Liver (tissue), 9 donors: ENCODE measurements around the gene CLK3. TPM values are rescaled to one million over a fixed set of nuclear protein-coding genes. Genes with fewer than 3 reads are reported as not detected.

Experiments used
- DNase-seq: peaks from one replicate; pipeline ENCODE4 v3.0.0-alpha.2; 2017; ENCODE audit warnings: low spot score
- H3K27ac ChIP-seq, 2 donors: one replicate each; pipeline ENCODE4 v1.7.0; 2013; ENCODE audit warnings: inconsistent platforms in 2 of 2, low read length in 2 of 2, control low read depth in 1 of 2, low read depth in 1 of 2, mild to moderate bottlenecking in 1 of 2
- H3K27me3 ChIP-seq, 4 donors: one replicate each; pipeline versions ENCODE4 v1.6.1 to v1.7.0; 2013; ENCODE audit warnings: low read length in 3 of 4, inconsistent platforms in 1 of 4, mild to moderate bottlenecking in 1 of 4, moderate library complexity in 1 of 4; ENCODE audit not compliant: control insufficient read depth in 4 of 4, insufficient read depth in 4 of 4
- H3K36me3 ChIP-seq, 4 donors: one replicate each; pipeline versions ENCODE4 v1.6.1 to v1.7.0; 2013; ENCODE audit warnings: low read length in 3 of 4, mild to moderate bottlenecking in 3 of 4, low read depth in 1 of 4, moderate library complexity in 1 of 4; ENCODE audit not compliant: control insufficient read depth in 4 of 4, insufficient read depth in 3 of 4
- H3K4me1 ChIP-seq, 4 donors: one replicate each; pipeline versions ENCODE4 v1.6.1 to v1.7.0; 2013; ENCODE audit warnings: low read length in 3 of 4, mild to moderate bottlenecking in 3 of 4, moderate library complexity in 1 of 4; ENCODE audit not compliant: control insufficient read depth in 4 of 4, insufficient read depth in 4 of 4
- H3K4me3 ChIP-seq, 3 donors: one replicate each; pipeline versions ENCODE4 v1.6.1 to v1.7.0; 2013; ENCODE audit warnings: low read length in 3 of 3, control low read depth in 1 of 3, low read depth in 1 of 3, mild to moderate bottlenecking in 1 of 3
- H3K9ac ChIP-seq, 2 donors: one replicate each; pipeline ENCODE4 v1.7.0; 2013; ENCODE audit warnings: low read length in 2 of 2, mild to moderate bottlenecking in 2 of 2, moderate library complexity in 2 of 2, control low read depth in 1 of 2, low read depth in 1 of 2
- H3K9me3 ChIP-seq, 4 donors: one replicate each; pipeline versions ENCODE4 v1.6.1 to v1.7.0; 2013; ENCODE audit warnings: low read length in 3 of 4; ENCODE audit not compliant: control insufficient read depth in 4 of 4
- CTCF ChIP-seq: fragments of 150-350 bp; IDR thresholded peaks from 2 replicates; pipeline ENCODE4 v1.5.1; 2017; ENCODE audit warnings: improper control_type of control experiment, low read depth, low read length; ENCODE audit not compliant: missing input control
- EGR1 ChIP-seq, 2 donors: IDR thresholded peaks; 2 replicates each; pipeline ENCODE4 v1.6.1; 2016 to 2018; ENCODE audit warnings: antibody characterized with exemption in 2 of 2, low read depth in 2 of 2
- FOXA1 ChIP-seq: IDR thresholded peaks from 2 replicates; pipeline ENCODE4 v1.6.1; 2016; ENCODE audit warnings: antibody characterized with exemption
- FOXA2 ChIP-seq: IDR thresholded peaks from 2 replicates; pipeline ENCODE4 v1.6.1; 2016; ENCODE audit warnings: antibody characterized with exemption
- GABPA ChIP-seq, 2 donors: IDR thresholded peaks in 1 of 2; conservative IDR thresholded peaks in 1 of 2; 2 replicates each; pipeline ENCODE4 v1.6.1; 2016; ENCODE audit warnings: antibody characterized with exemption in 2 of 2, mild to moderate bottlenecking in 1 of 2, moderate library complexity in 1 of 2
- HNF4A ChIP-seq, 2 donors: conservative IDR thresholded peaks; 2 replicates each; pipeline ENCODE4 v1.6.1; 2016; ENCODE audit warnings: antibody characterized with exemption in 2 of 2, mild to moderate bottlenecking in 2 of 2
- HNF4G ChIP-seq: IDR thresholded peaks from 2 replicates; pipeline ENCODE4 v1.6.1; 2016; ENCODE audit warnings: antibody characterized with exemption
- JUND ChIP-seq, 2 donors: IDR thresholded peaks; 2 replicates each; pipeline ENCODE4 v1.6.1; 2016; ENCODE audit warnings: antibody characterized with exemption in 2 of 2
- MAX ChIP-seq: IDR thresholded peaks from 2 replicates; pipeline ENCODE4 v1.6.1; 2016; ENCODE audit warnings: antibody characterized with exemption
- NR2F2 ChIP-seq: IDR thresholded peaks from 2 replicates; pipeline ENCODE4 v1.6.1; 2016; ENCODE audit warnings: antibody characterized with exemption
- RAD21 ChIP-seq, 2 donors: IDR thresholded peaks; 2 replicates each; pipeline ENCODE4 v1.6.1; 2016; ENCODE audit warnings: antibody characterized with exemption in 2 of 2, mild to moderate bottlenecking in 2 of 2
- RXRA ChIP-seq, 2 donors: IDR thresholded peaks; 2 replicates each; pipeline ENCODE4 v1.6.1; 2017 to 2018; ENCODE audit warnings: antibody characterized with exemption in 2 of 2, mild to moderate bottlenecking in 1 of 2
- SP1 ChIP-seq: IDR thresholded peaks from 2 replicates; pipeline ENCODE4 v1.6.1; 2018; ENCODE audit warnings: antibody characterized with exemption, mild to moderate bottlenecking
- TAF1 ChIP-seq: conservative IDR thresholded peaks from 2 replicates; pipeline ENCODE4 v1.6.1; 2016; ENCODE audit warnings: antibody characterized with exemption, mild to moderate bottlenecking
- YY1 ChIP-seq: IDR thresholded peaks from 2 replicates; pipeline ENCODE4 v1.6.1; 2016; ENCODE audit warnings: antibody characterized with exemption, mild to moderate bottlenecking
- WGBS: extraction: QIAGEN DNeasy Blood & Tissue Kit; methylation state at CpG from one replicate; pipeline ENCODE4 v1.1.7; 2013; 5-methylcytosine and 5-hydroxymethylcytosine counted together
- polyA plus RNA-seq, 2 donors: library from polyadenylated mRNA; stranded (reverse) in 1 of 2; unstranded in 1 of 2; fragments of 200-250 nt in 1 of 2; fragments of >200 nt in 1 of 2; fragmentation: Nextera tagmentation in 1 of 2; extraction: Ambion mirVana in 1 of 2; gene quantifications; one replicate each; pipeline versions ENCODE4 v1.2.1 to v1.2.3, GENCODE V29; 2013 to 2015
- total RNA-seq, 2 donors: library from RNA; depleted of rRNA; stranded (reverse); fragments of >200 nt; gene quantifications; one replicate each; pipeline ENCODE4 v1.2.3, GENCODE V29; 2014
- TF ChIP-seq, protein P1 (sequence below): IDR thresholded peaks from 2 replicates; pipeline ENCODE4 v1.6.1; 2016; ENCODE audit warnings: antibody characterized with exemption, mild to moderate bottlenecking
- TF ChIP-seq, protein P2 (sequence below): IDR thresholded peaks from 2 replicates; pipeline ENCODE4 v1.6.1; 2016; ENCODE audit warnings: antibody characterized with exemption
- TF ChIP-seq, protein P3 (sequence below): IDR thresholded peaks from 2 replicates; pipeline ENCODE4 v1.6.1; 2016; ENCODE audit warnings: antibody characterized with exemption
- donor health status: healthy.
- donor health status: healthy.
- donor health status: healthy.
- donor health status: healthy.
- donor health status: healthy.

Gene CLK3
- total and polyA plus RNA-seq, 4 donors: 20.1 to 66.8 (median 28.4) TPM

GRCh38 chr15:74631408-74631807, 15.8 kb downstream of the CLK3 start:
- Histone ChIP-seq H3K9me3 (no peaks in the 10 kb centered on the region), H3K27ac (no peak overlapping the region), H3K4me3 (no peak overlapping the region), H3K27me3 (no peaks in the 10 kb centered on the region), H3K4me1 (peaks cover 2 to 15% (median 7%) of the 10 kb centered on the region in 4 donors), H3K36me3 (peaks cover 29 to 80% (median 56%) of the 10 kb centered on the region in 4 donors), H3K9ac (no peak overlapping the region)
- no peak for DNase-seq
- TF ChIP-seq MAX (no peak), JUND (IDR thresholded peaks at IDR 0.05) (no peak), SP1 (peak; percentile 24), YY1 (no peak), FOXA2 (no peak), EGR1 (IDR thresholded peaks at IDR 0.05; ENCODE audit: low read depth in 2 of 2) (no peak), FOXA1 (no peak), TAF1 (no peak), RXRA (IDR thresholded peaks at IDR 0.05) (no peak), NR2F2 (no peak), HNF4G (no peak), RAD21 (IDR thresholded peaks at IDR 0.05) (peak in 1 of 2 donors; percentile 47), HNF4A (conservative IDR thresholded peaks at IDR 0.05) (peak; percentile 81 to 82), CTCF (no peak), GABPA (IDR thresholded peaks at IDR 0.05 in 1 of 2, conservative IDR thresholded peaks at IDR 0.05 in 1 of 2) (peak in 1 of 2 donors; percentile 26)
- TF ChIP-seq, protein P1, sequence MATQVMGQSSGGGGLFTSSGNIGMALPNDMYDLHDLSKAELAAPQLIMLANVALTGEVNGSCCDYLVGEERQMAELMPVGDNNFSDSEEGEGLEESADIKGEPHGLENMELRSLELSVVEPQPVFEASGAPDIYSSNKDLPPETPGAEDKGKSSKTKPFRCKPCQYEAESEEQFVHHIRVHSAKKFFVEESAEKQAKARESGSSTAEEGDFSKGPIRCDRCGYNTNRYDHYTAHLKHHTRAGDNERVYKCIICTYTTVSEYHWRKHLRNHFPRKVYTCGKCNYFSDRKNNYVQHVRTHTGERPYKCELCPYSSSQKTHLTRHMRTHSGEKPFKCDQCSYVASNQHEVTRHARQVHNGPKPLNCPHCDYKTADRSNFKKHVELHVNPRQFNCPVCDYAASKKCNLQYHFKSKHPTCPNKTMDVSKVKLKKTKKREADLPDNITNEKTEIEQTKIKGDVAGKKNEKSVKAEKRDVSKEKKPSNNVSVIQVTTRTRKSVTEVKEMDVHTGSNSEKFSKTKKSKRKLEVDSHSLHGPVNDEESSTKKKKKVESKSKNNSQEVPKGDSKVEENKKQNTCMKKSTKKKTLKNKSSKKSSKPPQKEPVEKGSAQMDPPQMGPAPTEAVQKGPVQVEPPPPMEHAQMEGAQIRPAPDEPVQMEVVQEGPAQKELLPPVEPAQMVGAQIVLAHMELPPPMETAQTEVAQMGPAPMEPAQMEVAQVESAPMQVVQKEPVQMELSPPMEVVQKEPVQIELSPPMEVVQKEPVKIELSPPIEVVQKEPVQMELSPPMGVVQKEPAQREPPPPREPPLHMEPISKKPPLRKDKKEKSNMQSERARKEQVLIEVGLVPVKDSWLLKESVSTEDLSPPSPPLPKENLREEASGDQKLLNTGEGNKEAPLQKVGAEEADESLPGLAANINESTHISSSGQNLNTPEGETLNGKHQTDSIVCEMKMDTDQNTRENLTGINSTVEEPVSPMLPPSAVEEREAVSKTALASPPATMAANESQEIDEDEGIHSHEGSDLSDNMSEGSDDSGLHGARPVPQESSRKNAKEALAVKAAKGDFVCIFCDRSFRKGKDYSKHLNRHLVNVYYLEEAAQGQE: no peak
- TF ChIP-seq, protein P2, sequence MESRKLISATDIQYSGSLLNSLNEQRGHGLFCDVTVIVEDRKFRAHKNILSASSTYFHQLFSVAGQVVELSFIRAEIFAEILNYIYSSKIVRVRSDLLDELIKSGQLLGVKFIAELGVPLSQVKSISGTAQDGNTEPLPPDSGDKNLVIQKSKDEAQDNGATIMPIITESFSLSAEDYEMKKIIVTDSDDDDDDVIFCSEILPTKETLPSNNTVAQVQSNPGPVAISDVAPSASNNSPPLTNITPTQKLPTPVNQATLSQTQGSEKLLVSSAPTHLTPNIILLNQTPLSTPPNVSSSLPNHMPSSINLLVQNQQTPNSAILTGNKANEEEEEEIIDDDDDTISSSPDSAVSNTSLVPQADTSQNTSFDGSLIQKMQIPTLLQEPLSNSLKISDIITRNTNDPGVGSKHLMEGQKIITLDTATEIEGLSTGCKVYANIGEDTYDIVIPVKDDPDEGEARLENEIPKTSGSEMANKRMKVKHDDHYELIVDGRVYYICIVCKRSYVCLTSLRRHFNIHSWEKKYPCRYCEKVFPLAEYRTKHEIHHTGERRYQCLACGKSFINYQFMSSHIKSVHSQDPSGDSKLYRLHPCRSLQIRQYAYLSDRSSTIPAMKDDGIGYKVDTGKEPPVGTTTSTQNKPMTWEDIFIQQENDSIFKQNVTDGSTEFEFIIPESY: no peak
- TF ChIP-seq, protein P3, sequence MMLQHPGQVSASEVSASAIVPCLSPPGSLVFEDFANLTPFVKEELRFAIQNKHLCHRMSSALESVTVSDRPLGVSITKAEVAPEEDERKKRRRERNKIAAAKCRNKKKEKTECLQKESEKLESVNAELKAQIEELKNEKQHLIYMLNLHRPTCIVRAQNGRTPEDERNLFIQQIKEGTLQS: peak; percentile 74
- WGBS: 24% methylated on average over 3 of the region's 3 CpGs
